H54 (cell line): Measurements from ENCODE around the gene GPC1.
A peak's percentile ranks its signal among the peaks of the same experiment; 100 is the strongest.

ENCODE experiments used
- DNase-seq: peaks from one replicate; pipeline ENCODE4 v3.0.0; 2011; ENCODE audit warnings: low spot score, mixed read lengths; ENCODE audit not compliant: insufficient read length
- FAIRE-seq: peaks from 3 replicates; lab custom pipeline; 2011; peaks lifted over from hg19 to GRCh38; lab: Jason Lieb, UNC
- POLR2A ChIP-seq: IDR thresholded peaks from 2 replicates; pipeline ENCODE4 v1.6.1; 2011; ENCODE audit warnings: low read depth, mild to moderate bottlenecking, low read length

Gene GPC1

DNA sequence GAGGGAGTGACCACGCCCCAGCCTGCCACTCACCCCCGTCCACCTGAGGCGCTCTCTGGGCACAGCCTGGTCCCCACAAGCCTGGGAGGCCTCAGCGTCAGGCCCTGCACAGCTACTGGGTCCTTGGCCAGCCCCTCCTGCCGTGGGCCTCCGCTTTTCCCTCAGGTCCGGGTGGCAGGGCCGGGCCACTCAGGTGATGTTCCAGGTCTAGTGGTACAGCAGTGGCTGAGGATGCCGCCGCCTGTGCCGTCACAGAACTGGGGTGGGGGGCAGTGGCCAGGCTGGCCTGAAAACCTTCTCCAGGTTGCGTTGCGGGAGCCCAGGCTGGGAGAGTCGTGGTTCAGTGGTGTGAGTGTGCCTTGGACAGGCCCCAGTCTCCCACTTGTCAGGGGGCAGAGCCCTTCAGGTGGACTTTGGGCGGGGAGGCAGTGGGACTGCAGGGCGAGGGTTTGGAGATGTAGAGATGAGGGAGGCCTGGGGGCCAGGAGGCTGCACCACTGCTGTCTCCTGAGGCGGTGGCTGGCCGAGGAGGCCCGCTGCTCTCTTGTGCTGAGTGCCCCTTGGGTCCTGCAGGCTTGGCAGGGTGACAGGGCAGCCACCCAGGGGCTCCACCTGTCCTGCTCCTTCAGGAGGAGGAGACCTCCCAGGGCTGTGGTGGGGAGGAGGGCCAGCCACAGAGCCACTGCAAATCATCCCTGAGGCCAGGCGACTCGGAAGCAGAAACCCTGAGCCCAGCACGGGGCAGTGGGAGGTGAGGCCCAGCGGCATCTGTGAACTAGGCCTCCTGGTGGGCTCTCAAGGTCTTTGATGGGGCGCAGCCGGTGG is 7.6 kb downstream of the GPC1 start:
- FAIRE-seq, result no peak
- DNase-seq, result no peak
- TF ChIP-seq POLR2A, result no peak

GRCh38 chr2:240443891-240444301 is 8.4 kb downstream of the GPC1 start:
- FAIRE-seq (no peak), DNase-seq (no peak)
- TF ChIP-seq POLR2A, result no peak

DNA sequence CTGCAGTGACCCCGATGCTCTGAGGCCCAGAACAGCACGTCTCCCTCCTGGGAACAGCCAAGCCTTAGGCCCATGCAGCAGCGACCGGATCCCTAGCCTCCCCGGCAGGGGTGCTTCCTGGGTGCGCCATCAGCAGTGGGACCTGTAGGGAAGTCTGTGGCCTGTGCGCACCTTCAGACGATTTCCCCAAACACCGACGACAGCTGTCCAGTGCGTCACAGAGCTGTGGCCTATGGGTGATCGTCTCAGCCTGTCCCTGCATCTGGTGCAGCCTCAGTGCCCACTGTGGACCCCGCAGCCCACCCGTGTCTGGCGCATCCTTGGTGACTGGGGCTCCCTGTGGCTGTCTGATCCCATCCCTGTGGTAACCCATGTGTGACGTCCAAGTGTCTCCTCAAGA is 9.0 kb downstream of the GPC1 start:
- FAIRE-seq (no peak), DNase-seq (no peak)
- no peak for TF ChIP-seq POLR2A

DNA sequence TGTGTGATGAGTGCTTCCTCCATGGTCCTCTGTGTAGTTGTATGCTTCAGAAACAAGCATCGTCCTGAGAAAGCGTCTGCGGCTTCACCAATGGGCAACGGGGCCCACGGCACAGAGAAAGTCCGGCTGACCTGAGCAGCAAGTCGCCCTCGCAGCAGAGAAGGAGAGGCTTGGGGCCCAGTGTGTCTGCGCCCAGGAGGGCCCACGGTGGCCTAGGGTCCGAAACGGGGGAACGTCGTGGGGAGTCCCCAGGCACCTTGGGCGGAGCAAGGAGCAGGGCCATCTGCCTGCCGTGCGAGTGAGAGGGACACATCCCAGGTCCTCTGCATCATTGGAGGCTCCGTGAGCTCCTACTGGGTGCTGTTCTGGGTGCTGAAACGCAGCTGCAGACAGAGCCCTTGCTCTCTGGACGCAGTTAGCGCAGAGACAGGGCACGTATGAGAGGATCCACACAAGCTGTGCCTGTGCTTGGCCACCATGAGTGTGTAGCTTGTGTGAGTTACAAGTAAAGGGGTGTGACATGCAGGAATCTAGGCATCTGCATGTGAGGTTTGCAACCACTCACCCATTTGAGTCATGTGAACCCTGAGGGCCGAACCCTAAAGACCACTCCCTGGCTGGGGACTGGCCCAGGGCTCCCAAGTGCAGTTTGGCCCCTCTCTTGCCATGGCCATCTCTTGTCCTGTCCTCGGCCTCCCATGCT is 10.6 kb downstream of the GPC1 start:
- FAIRE-seq (no peak), DNase-seq (no peak)
- no peak for TF ChIP-seq POLR2A

DNA sequence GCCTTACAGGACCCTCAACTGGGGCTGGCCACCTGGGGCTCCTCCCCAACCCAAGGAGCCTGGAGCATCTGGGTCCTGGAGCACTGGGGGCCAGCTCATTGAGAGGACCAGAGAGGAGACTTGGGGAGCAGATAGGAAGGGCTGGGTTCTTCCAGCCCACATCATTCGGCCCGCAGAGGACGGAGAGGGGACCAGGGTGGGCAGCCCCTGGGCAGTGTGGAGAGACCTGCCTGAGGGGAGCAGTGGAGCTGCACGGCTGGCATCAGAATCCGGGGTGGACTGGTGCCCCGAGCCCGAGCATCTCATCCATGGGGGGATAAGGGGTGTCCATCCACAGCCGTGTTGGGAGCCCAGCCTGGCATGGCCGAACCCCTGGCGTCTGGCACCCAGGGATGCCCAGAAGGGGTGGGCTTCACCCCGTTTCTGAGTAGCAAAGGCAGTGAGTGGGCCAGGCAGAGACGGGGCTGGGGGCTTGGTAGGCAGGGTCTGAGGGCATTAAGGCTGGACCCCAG is 11.3 kb downstream of the GPC1 start:
- DNase-seq (no peak), FAIRE-seq (no peak)
- TF ChIP-seq POLR2A, result no peak

DNA sequence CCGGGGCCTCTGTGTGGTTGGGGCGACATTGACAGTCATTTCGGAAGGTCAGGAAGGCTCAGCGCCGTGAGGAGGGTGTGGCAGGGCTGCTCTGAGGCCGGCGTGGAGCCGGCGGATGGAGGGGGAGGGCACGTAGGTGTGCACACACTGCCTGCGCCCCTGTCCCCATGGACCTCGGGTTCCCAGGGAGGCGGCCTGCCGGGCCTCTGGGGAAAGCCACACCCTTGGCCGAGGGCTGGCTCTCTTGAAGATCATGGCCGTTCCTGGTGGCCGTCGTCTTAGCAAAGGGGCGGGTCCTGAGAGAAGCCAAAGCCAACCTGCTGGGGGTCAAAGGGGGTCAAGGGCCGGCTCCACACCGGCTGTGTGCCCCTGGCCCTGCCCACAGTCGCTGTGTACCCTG is 11.9 kb downstream of the GPC1 start:
- no peak for TF ChIP-seq POLR2A
- DNase-seq (no peak), FAIRE-seq (no peak)

- DNase-seq (no peak), FAIRE-seq (no peak)
- TF ChIP-seq POLR2A, result no peak
These were observed 12.5 kb downstream of the GPC1 start for GRCh38 chr2:240447934-240448333.

DNA sequence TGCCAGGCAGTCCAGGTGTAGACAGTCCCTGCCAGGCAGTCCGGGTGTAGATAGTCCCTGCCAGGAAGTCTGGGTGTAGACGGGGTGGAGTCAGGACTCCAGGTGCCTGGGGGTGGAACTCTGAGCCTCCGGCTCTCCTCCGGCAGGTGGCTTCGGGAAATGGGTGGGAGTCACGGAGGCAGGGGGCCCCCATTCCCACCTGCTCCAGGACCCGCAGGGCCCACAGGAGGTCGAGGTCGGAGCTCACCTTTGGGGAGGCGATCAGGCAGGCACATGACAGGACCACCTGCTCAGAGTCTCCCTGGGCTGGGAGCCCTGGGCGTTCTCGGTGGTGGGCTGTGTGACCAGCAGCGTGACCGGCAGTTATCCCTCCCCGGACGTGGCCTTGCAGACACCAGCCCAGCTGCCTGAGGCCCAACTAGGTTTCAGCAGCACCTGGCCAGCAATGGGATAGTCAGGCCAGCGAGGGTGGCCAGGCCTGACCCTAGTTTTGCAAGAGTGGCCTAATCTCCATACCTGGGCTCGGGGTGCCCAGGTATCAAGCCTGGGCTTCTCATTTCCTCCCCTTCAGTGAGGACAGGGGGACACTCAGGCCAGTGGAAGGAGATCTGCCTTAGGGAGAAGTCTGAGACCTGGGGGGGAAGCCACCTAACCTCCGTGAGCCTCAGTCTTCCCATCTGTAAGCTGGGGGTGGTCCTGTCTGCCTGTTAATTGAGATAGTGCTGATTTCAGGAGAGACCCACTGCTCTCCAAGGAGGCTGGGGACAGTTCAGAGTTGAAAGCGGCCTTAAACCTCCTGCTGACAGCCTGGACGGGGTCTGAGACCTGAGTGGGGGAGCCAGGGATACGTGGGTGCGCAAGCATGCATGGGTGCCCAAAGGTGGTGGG is 13.2 kb downstream of the GPC1 start:
- no peak for FAIRE-seq
- TF ChIP-seq POLR2A, result no peak
- DNase-seq, result no peak

DNA sequence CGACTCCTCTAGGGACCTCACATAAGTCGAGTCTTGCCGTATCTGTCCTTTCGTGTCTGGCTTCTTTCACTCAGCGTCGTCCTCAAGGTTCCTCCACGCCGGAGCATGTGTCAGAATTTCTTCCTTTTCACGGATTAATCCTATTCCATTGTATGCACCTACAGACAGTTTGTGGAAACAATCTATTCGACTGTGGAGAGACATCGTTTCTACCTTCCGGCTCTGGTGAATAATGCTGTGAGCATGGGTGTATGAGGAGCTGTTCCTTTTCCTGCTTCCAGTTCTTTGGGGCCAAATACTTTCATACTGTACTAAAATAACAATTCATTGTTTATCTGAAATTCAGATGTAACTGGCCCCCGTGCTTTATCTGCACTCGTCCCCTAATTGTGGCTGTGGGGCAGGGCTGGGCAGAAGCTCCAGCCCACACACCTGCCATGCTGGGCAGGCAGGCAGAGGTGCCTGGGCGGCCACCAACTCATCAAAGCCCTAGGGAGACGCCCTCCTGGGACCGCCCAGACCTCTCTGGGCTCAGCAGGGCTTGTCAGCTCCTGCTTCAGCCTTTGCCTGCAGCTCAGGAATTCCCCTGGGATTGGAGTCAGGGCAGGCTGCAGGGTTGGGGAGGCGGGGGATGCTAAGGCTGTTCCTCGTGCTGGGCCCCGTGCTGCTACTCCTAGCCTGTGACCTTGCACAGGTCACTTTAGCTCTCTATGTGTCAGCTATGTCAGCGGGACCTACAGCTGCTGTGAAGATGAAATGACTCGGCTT is 14.5 kb downstream of the GPC1 start:
- no peak for FAIRE-seq
- no peak for TF ChIP-seq POLR2A
- peak; percentile 71 for DNase-seq

DNA sequence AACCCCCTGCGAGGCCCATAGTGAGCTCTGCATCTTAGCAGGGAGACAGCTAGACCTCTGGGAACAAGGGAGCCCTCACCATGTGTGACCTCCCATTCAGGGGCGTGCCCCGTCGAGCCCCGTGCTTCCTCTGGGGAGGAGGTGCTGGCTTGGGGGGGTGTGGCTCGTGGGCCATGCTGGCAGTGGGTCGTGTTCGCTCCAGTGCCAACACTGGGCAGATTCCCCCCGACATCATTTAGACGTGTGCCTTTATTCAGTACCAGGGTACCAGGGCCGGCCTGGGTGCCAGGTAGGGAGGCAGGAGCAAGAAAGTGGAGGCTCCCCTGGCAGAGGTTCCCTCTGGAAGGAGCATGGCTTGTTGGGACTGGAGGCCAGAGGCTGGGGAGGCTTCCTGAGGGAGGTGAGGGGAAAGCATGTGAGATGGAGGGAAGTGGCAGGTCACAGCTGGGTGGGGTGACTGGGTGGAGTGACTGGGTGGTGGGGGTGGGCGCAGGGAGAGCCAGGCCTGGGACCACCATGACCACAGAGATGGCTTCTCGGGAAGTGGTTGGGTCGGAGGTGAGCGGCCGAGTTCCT is 15.2 kb downstream of the GPC1 start:
- FAIRE-seq (no peak), DNase-seq (no peak)
- no peak for TF ChIP-seq POLR2A

GRCh38 chr2:240451108-240451611 is 15.7 kb downstream of the GPC1 start:
- FAIRE-seq (no peak), DNase-seq (no peak)
- no peak for TF ChIP-seq POLR2A

GRCh38 chr2:240451791-240452461 is 16.5 kb downstream of the GPC1 start:
- DNase-seq (no peak), FAIRE-seq (no peak)
- TF ChIP-seq POLR2A, result no peak
